ENCODE results near the gene CA5B.
"Not testable (repeated sequence)": the region's sequence is repeated elsewhere in the genome, so short reads cannot be mapped to it uniquely, and the experiment has no call there.

CA5B gene

DNA sequence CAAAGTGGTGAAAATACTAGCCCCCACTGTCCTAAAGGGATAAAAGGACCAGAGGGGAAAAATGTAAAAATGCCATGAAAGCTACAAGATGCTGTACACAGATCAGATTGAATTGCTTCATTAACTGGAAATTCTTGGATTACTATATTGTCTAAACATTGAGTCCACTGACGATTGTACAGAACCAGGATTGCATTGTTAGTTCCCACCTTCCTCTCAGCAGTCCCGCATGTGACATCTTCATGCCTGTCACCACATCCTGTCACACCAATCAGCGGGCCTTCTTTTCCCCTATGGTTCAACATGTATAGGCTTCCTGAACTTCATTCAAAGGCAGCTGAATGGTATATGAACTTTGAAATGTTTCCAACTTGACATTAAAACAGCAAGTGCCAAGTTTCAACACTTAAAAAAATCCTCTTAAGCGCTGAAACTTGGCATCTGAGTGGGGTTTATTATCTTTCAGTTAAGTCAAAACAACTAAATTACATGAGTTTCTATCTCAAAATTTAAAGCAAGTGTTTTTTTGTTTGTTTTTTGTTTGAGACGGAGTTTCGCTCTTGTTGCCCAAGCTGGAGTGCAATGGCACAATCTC, 76.8 kb downstream of the CA5B start:
- DNase-seq = peak; percentile 14

DNA sequence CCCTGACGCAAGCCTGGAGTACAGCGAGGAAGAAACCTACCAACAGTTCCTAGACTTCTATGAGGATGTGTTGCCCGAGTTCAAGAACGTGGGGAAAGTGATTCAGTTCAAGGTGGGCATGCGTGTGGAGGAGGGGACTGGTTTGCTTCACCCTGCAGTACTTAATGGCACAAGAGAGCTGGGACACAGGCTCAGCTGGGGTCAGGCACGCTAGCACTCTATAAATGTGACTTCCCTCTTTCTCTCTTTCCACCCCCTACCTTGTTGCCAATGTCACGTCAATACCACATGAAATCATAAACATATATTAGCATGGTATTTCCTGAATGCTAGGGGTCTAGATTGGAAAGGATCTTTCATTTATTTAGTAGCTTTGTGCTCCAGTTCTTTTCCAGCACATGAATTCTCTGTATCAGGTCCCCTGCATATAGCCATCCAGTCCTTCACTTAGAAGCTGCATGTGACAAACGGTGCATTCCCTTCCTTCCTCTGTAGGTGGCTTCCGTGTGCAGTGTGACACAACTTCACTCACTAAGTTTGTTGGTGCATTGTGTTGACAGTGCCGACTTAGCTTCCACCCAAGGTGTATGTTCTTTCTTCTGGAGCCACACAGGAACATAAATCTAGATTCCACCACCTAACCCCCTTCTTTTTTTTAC, 77.8 kb downstream of the CA5B start:
- DNase-seq = peak; percentile 30

DNA sequence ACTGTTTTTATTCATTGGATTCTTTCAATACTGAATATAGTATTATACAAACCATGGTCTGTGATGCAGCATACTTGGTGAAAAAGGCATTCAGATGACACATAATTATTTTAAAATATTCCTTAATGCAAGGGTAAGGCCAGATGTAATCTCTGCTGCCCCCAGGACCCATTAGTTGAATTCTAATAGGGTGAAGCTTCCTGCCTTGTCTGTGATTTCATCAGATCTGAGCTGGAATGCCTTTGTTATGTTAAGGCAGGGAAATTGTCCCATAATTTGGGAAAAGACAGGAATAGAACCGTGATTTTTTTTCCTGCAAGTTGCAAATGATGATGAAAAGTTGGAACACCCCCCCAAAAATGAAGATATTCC, 78.4 kb downstream of the CA5B start:
- no peak for DNase-seq

GRCh38 chrX:15816886-15817285, 78.8 kb downstream of the CA5B start:
- peak; percentile 31 for DNase-seq

- no peak for DNase-seq
These were observed 82.3 kb downstream of the CA5B start for GRCh38 chrX:15820106-15821073.

DNA sequence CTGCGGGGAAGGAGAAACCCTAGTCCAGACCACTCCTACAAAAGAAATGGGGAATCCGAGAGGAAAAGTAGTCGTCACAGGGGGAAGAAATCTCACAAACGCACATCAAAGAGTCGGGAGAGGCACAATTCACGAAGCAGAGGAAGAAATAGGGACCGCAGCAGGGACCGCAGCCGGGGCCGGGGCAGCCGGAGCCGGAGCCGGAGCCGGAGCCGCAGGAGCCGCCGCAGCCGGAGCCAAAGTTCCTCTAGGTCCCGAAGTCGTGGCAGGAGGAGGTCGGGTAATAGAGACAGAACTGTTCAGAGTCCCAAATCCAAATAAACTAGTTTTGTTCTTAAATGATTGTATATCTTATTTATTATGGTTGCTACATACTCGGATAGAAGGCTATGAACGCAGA, 84.9 kb downstream of the CA5B start:
- no peak for DNase-seq

DNA sequence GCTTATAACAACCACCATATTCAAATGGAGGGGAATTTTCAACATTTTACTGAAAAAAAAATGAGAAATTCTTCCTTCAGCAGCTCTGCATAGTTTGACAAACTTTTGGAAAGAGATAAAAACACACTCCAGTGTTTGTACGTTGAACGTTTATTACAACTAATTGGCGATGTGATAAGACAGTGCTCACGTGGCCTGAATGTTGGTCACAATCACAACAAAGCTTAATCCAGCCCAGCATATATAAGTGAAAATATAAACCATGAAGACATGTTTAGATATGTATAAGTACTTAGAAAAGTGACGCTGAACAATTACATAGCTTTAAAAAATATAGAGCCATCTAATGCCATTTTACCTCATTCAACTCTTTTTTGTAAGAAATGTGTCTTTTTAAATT, 87.9 kb downstream of the CA5B start:
- no peak for DNase-seq

DNA sequence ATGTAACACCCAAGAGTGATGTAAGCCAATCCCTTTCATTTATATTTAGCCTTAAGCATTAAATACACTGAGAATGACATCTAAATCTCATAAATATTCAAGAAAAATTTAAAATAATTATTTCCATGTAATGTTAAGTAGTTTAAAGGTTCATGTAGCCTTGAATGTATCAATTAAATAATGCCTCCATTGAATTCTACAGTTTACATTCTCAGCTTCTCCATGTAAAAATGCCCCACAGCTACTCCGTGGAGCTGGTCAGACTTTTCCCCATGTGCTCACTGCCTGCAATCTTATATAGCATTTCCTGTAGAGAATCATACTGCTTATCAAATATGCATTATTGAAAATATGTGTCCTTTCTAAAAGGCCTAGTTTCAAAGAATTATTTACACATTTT, 91.1 kb downstream of the CA5B start:
- DNase-seq = no peak

DNA sequence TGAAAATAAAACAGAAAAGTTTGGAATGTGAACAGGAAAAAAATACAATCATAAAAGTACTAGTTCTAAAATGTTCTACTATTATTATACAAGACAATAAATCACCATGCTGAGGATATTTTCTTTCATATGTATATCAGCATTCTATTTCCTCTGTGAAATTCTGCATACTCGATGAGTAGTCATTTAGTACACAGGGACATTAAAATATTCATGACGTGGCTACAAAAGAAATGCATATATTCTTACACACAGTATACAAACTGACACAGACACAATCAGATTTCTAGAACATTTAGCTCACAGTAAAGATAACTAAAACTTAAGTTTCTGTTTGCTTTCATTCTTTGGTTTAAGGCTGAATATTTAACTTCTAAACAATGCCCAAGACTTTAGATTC, 93.3 kb downstream of the CA5B start:
- not testable (repeated sequence) for DNase-seq

DNA sequence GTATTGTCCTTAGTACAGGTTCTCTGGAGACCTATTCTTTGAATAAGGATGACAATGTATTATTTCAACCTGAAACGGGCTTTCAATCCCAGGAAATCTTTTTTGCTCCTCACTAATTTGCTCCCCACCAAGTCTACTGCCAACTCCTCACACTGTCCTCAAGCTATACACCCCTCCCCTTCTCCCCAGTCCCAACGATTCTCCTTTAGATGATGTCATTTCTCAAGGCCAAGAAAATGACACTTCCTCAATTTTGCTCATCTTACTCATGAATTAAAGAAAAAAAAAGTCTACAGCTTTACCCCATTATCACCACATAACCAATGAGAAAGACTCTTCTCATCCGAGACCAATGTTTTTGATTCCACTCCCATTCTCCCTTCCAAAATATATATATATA, 96.0 kb downstream of the CA5B start:
- DNase-seq = no peak

GRCh38 chrX:15834827-15835595, 96.9 kb downstream of the CA5B start:
- no peak for DNase-seq
